Lung (tissue), 12 donors: ENCODE data around the gene EMC6. TPM values are rescaled to one million over a fixed set of nuclear protein-coding genes. Genes with fewer than 3 reads are reported as not detected.

Source experiments
- ATAC-seq: fragments of 200-7000 bp; cut with Tn5 transposase; one replicate; pipeline ENCODE4 v1.9.1; 2020; ENCODE audit warnings: moderate number of reproducible peaks; ENCODE audit not compliant: insufficient read depth, low FRiP score
- DNase-seq, 3 donors: peaks; one replicate each; pipeline ENCODE4 v3.0.0-alpha.2; 2013 to 2017
- H3K27ac ChIP-seq, 2 donors: one replicate each; pipeline ENCODE4 v1.5.1; 2013; ENCODE audit warnings: mild to moderate bottlenecking in 2 of 2, moderate library complexity in 2 of 2, control low read depth in 1 of 2, inconsistent platforms in 1 of 2, low read depth in 1 of 2, low read length in 1 of 2
- H3K27me3 ChIP-seq, 3 donors: one replicate each; pipeline ENCODE4 v1.5.1; 2013; ENCODE audit warnings: low read length in 2 of 3; ENCODE audit not compliant: control insufficient read depth in 3 of 3, insufficient read depth in 3 of 3
- H3K36me3 ChIP-seq, 4 donors: one replicate each; pipeline ENCODE4 v1.5.1; 2013; ENCODE audit warnings: low read length in 4 of 4, mild to moderate bottlenecking in 1 of 4, moderate library complexity in 1 of 4; ENCODE audit not compliant: control insufficient read depth in 4 of 4, insufficient read depth in 4 of 4
- H3K4me1 ChIP-seq, 5 donors: one replicate each; pipeline ENCODE4 v1.5.1; 2013; ENCODE audit warnings: low read length in 5 of 5, mild to moderate bottlenecking in 2 of 5, moderate library complexity in 1 of 5; ENCODE audit not compliant: control insufficient read depth in 5 of 5, insufficient read depth in 5 of 5
- H3K4me3 ChIP-seq: one replicate; pipeline ENCODE4 v1.5.1; 2013; ENCODE audit warnings: mild to moderate bottlenecking, control low read depth, moderate library complexity
- H3K9ac ChIP-seq, 2 donors: one replicate each; pipeline ENCODE4 v1.5.1; 2013; ENCODE audit warnings: low read length in 2 of 2, control low read depth in 1 of 2; ENCODE audit not compliant: insufficient read depth in 1 of 2
- H3K9me3 ChIP-seq, 4 donors: one replicate each; pipeline ENCODE4 v1.5.1; 2013; ENCODE audit warnings: low read length in 3 of 4, mild to moderate bottlenecking in 1 of 4, moderate library complexity in 1 of 4; ENCODE audit not compliant: control insufficient read depth in 4 of 4, insufficient read depth in 3 of 4
- CTCF ChIP-seq: IDR thresholded peaks from 2 replicates; pipeline ENCODE4 v1.5.1; 2012; ENCODE audit warnings: mild to moderate bottlenecking; ENCODE audit errors: control extremely low read depth, extremely low read depth
- WGBS, 2 donors: extraction: QIAGEN DNeasy Blood & Tissue Kit; methylation state at CpG; one replicate each; pipeline ENCODE4 v1.1.7; 2013; 5-methylcytosine and 5-hydroxymethylcytosine counted together
- polyA plus RNA-seq, 2 donors: library from polyadenylated mRNA; stranded (reverse); fragments of 200-250 nt; gene quantifications; one replicate each; pipeline ENCODE4 v1.2.1, GENCODE V29; 2013
- total RNA-seq, 2 donors: library from RNA; depleted of rRNA in 1 of 2; stranded (reverse); fragments of >200 nt in 1 of 2; gene quantifications; one replicate each; pipeline ENCODE4 v1.2.1, GENCODE V29; 2014 to 2021
- donor health status: control.
- donor health status: control.
- donor health status: Bipolar disorder and iron deficiency.
- donor health status: healthy.
- donor health status: DM: yes; HTN: yes; CAD: no.

EMC6 gene
- total and polyA plus RNA-seq, 4 donors: 10.9 to 93.4 (median 62.5) TPM

DNA sequence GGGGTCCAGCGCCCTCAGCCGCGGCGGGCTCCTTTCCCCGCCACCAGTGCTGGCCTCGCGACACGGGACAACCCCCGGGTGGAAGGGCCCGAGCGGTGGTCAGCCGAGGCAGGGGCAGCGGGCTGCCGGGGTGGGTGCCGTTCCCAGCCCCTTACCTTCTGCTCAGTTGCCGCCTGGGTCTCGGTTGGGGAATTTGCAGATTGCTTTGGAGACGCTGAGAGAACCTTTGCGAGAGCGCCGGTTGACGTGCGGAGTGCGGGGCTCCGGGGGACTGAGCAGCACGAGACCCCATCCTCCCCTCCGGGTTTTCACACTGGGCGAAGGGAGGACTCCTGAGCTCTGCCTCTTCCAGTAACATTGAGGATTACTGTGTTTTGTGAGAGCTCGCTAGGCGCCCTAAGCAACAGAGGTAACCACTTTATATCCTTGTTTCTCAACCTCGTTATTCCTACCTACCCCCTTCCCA lies 31.7 kb upstream of the EMC6 start:
- DNase-seq: peak in 1 of 3 donors; percentile 8
- H3K36me3 ChIP-seq: peaks cover 0 to 12% (median 5%) of the 10 kb centered on the region in 4 donors
- 1 to 2% methylated on average over 26 to 31 of the region's 31 CpGs for WGBS, 2 donors
- H3K4me1 ChIP-seq: peaks cover 0 to 17% (median 0%) of the 10 kb centered on the region in 5 donors
- H3K9me3 ChIP-seq: no peaks in the 10 kb centered on the region
- H3K27me3 ChIP-seq: no peaks in the 10 kb centered on the region
- peak overlapping the region; percentile 98 to 100 for H3K27ac ChIP-seq
- H3K4me3 ChIP-seq: peak overlapping the region; percentile 78
- ATAC-seq: peak; percentile 2
- H3K9ac ChIP-seq: no peak overlapping the region
- TF ChIP-seq CTCF: no peak

- H3K27me3 ChIP-seq: no peaks in the 10 kb centered on the region
- H3K9ac ChIP-seq: no peak overlapping the region
- H3K4me3 ChIP-seq: no peak overlapping the region
- WGBS, 2 donors: 33 to 65% methylated on average over 7 of the region's 7 CpGs
- ATAC-seq (no peak), DNase-seq (no peak)
- H3K27ac ChIP-seq: peak overlapping the region in 1 of 2 donors; percentile 35
- peaks cover 0 to 15% (median 3%) of the 10 kb centered on the region in 4 donors for H3K36me3 ChIP-seq
- peaks cover 0 to 12% (median 0%) of the 10 kb centered on the region in 5 donors for H3K4me1 ChIP-seq
- no peak for TF ChIP-seq CTCF
- H3K9me3 ChIP-seq: no peaks in the 10 kb centered on the region
These were observed 28.5 kb upstream of the EMC6 start for GRCh38 chr17:3639981-3640596.

DNA sequence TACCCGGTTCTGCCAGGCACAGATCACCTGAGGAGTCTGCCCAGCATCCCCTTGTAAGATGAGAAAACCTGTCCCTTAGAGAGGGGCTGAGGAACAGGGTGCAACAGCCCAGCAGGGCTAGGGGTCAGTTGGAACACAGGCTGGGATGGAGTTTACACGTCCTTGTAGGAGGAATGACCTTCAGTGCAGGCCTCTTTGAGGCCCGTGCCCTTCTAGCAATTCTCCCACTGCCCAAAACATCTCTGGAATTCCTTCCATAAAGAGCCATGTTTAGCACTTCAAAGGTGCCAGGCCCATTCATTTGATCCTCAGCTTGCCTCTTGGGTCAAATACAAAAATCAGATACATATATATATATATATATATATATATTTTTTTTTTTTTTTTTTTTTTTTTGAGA lies 27.6 kb upstream of the EMC6 start:
- DNase-seq (no peak), ATAC-seq (no peak)
- Histone ChIP-seq H3K9me3 (no peaks in the 10 kb centered on the region), H3K4me1 (peaks cover 0 to 9% (median 0%) of the 10 kb centered on the region in 5 donors), H3K36me3 (peaks cover 0 to 21% (median 4%) of the 10 kb centered on the region in 4 donors), H3K27ac (peak overlapping the region in 1 of 2 donors; percentile 20), H3K9ac (no peak overlapping the region), H3K27me3 (no peaks in the 10 kb centered on the region), H3K4me3 (no peak overlapping the region)
- TF ChIP-seq CTCF: no peak
- WGBS, 2 donors: 78 to 87% methylated on average over 3 of the region's 3 CpGs
